HEK293 (cell line): ENCODE results near the gene PLEKHG4B.

ENCODE experiments used
- GLI4 ChIP-seq: fragments of 450-650 bp; formaldehyde crosslinking; IDR thresholded peaks from 2 replicates; pipeline ENCODE4 v1.5.1; 2016; ENCODE audit warnings: missing biosample characterization, missing genetic modification characterization
- MEIS1 ChIP-seq: sonication (generic); formaldehyde crosslinking; IDR thresholded peaks from 2 replicates; pipeline ENCODE4 v1.8.1; 2022; ENCODE audit warnings: missing genetic modification reagents, mild to moderate bottlenecking, borderline replicate concordance
- REPIN1 ChIP-seq: fragments of 450-650 bp; formaldehyde crosslinking; IDR thresholded peaks from 2 replicates; pipeline ENCODE4 v1.5.1; 2017; ENCODE audit warnings: missing biosample characterization, missing genetic modification characterization, low read depth
- ZBTB48 ChIP-seq: fragments of 450-650 bp; formaldehyde crosslinking; IDR thresholded peaks from 2 replicates; pipeline ENCODE4 v1.5.1; 2016; ENCODE audit warnings: missing biosample characterization, missing genetic modification characterization
- ZNF114 ChIP-seq: fragments of 450-650 bp; formaldehyde crosslinking; IDR thresholded peaks from 2 replicates; pipeline ENCODE4 v1.5.0; 2017; ENCODE audit warnings: missing biosample characterization, missing genetic modification characterization
- ZNF302 ChIP-seq: fragments of 450-650 bp; formaldehyde crosslinking; IDR thresholded peaks from 2 replicates; pipeline ENCODE4 v1.5.1; 2016; ENCODE audit warnings: missing biosample characterization, missing genetic modification characterization, low read depth
- TF ChIP-seq, protein P1 (sequence below): fragments of 450-650 bp; formaldehyde crosslinking; IDR thresholded peaks from 2 replicates; pipeline ENCODE4 v1.5.1; 2016; ENCODE audit warnings: missing biosample characterization, missing genetic modification characterization

DNA sequence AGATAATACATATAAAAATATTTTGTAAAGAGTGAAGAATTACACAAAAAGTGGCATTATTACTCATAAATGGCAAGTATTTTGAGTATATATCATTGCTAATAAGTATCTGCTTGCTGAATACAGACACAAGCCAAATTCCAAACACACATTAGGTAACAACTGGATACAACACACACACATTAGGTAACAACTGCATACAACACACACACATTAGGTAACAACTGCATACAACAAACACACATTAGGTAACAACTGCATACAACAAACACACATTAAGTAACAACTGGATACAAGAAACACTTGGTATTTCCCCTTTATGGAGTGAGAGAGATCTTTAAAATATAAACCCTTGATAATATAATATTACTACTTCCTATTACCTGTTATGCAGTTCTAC lies 112.5 kb downstream of the PLEKHG4B start:
- TF ChIP-seq, protein P1, sequence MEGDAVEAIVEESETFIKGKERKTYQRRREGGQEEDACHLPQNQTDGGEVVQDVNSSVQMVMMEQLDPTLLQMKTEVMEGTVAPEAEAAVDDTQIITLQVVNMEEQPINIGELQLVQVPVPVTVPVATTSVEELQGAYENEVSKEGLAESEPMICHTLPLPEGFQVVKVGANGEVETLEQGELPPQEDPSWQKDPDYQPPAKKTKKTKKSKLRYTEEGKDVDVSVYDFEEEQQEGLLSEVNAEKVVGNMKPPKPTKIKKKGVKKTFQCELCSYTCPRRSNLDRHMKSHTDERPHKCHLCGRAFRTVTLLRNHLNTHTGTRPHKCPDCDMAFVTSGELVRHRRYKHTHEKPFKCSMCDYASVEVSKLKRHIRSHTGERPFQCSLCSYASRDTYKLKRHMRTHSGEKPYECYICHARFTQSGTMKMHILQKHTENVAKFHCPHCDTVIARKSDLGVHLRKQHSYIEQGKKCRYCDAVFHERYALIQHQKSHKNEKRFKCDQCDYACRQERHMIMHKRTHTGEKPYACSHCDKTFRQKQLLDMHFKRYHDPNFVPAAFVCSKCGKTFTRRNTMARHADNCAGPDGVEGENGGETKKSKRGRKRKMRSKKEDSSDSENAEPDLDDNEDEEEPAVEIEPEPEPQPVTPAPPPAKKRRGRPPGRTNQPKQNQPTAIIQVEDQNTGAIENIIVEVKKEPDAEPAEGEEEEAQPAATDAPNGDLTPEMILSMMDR (tag by site-specific recombination) = no peak
- TF ChIP-seq ZBTB48 (tag by site-specific recombination) = no peak
- TF ChIP-seq MEIS1 (CRISPR knock-in tag) = no peak
- no peak for TF ChIP-seq ZNF302 (tag by site-specific recombination)
- no peak for TF ChIP-seq GLI4
- no peak for TF ChIP-seq REPIN1
- no peak for TF ChIP-seq ZNF114
